GM12801 (cell line): Measurements from ENCODE around the gene PRIMA1.

ENCODE experiments used
- TF ChIP-seq, protein P1 (sequence below): IDR thresholded peaks from one replicate; pipeline ENCODE4 v1.5.1; 2011; ENCODE audit warnings: control low read depth; ENCODE audit not compliant: insufficient read length; ENCODE audit errors: extremely low read depth

PRIMA1 gene

GRCh38 chr14:93691042-93691780 is 97.1 kb downstream of the PRIMA1 start:
- TF ChIP-seq, protein P1, sequence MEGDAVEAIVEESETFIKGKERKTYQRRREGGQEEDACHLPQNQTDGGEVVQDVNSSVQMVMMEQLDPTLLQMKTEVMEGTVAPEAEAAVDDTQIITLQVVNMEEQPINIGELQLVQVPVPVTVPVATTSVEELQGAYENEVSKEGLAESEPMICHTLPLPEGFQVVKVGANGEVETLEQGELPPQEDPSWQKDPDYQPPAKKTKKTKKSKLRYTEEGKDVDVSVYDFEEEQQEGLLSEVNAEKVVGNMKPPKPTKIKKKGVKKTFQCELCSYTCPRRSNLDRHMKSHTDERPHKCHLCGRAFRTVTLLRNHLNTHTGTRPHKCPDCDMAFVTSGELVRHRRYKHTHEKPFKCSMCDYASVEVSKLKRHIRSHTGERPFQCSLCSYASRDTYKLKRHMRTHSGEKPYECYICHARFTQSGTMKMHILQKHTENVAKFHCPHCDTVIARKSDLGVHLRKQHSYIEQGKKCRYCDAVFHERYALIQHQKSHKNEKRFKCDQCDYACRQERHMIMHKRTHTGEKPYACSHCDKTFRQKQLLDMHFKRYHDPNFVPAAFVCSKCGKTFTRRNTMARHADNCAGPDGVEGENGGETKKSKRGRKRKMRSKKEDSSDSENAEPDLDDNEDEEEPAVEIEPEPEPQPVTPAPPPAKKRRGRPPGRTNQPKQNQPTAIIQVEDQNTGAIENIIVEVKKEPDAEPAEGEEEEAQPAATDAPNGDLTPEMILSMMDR = no peak

- TF ChIP-seq, protein P1 = no peak
Observed at GRCh38 chr14:93690146-93690545, 98.1 kb downstream of the PRIMA1 start.

DNA sequence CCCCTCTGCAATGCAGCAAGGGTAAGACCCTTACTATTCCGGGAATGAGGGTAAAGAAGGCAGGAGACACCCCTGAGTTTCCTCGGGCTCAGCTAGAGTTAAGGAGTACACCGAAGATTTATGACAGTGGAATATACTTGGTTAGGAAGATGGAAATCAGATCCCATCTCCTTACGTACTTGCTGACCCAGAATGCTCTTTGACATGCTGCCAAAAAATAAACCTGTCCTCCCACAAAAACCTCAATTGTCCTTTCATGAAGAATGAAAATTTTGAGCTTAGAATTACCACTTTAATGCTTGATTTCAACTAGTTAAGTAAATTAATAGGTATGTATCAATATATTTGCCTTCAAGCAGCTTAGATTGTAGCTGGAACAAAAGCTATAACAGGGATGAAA is 99.5 kb downstream of the PRIMA1 start:
- TF ChIP-seq, protein P1 = no peak

GRCh38 chr14:93688239-93688666 is 100.0 kb downstream of the PRIMA1 start:
- TF ChIP-seq, protein P1 = no peak

DNA sequence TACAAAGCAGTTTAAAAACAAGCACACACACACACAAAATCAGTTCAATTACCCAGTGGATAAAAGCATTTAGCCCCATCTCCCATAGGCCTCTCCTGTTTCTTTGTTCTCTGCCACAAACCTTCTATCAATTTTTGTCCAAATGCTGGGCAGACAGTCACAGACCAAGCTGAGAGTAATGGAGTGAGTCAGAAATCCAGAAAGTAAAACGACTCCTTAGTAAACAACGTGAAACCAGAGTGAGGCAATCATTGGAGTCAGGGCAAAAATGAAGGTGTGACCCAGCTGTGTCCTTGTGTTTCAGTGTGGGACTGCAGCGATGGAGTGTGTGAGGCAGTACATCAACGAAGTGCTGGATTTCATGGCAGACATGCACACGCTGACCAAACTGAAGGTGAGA is 102.0 kb downstream of the PRIMA1 start:
- TF ChIP-seq, protein P1 = no peak

GRCh38 chr14:93685121-93685895 is 103.0 kb downstream of the PRIMA1 start:
- TF ChIP-seq, protein P1 = no peak

DNA sequence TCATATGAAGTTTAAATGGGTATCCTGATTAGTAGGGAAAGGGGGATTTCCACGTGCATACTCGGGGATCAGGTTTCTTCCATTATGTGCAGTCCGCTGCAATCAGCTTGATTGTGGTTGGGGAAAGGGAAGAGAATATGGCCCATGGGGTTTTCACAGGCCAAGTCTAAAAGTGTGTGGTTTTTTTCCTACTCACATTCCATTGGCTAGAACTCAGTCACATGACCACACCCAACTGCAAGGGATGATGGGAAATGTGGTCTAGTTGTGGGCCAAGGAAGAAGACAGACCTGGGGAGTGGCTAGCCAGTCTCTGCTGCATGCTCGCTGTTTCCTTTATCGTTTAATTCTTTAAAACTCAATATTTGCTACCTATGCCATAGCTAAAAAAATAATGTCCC is 105.1 kb downstream of the PRIMA1 start:
- TF ChIP-seq, protein P1 = no peak
